Ovary (tissue), 9 donors: ENCODE measurements around the gene AFF1. TPM values are rescaled to one million over a fixed set of nuclear protein-coding genes. Genes with fewer than 3 reads are reported as not detected.
A peak's percentile ranks its signal among the peaks of the same experiment; 100 is the strongest.

ENCODE experiments used
- DNase-seq, 5 donors: peaks; one replicate each; pipeline ENCODE4 v3.0.0-alpha.2; 2019 to 2020
- H3K27ac ChIP-seq, 2 donors: fragments of 200-600 bp; one replicate each; pipeline versions ENCODE4 v1.5.1 to v1.8.0; 2019 to 2022
- H3K27me3 ChIP-seq: fragments of 200-600 bp; one replicate; pipeline ENCODE4 v1.8.0; 2022
- H3K36me3 ChIP-seq: fragments of 200-600 bp; sonication (generic); one replicate; pipeline ENCODE4 v1.5.1; 2019
- H3K4me1 ChIP-seq: one replicate; pipeline ENCODE4 v1.8.1; 2013; ENCODE audit warnings: mild to moderate bottlenecking, moderate library complexity; ENCODE audit not compliant: insufficient read depth
- H3K4me3 ChIP-seq: fragments of 200-600 bp; sonication (generic); one replicate; pipeline ENCODE4 v1.5.1; 2017
- H3K9me3 ChIP-seq, 2 donors: fragments of 200-600 bp in 1 of 2; sonication (generic) in 1 of 2; one replicate each; pipeline versions ENCODE4 v1.5.1 to v1.8.1; 2013 to 2019; ENCODE audit warnings: mild to moderate bottlenecking in 1 of 2, moderate library complexity in 1 of 2
- EP300 ChIP-seq: sonication (generic); formaldehyde crosslinking; IDR thresholded peaks from one replicate; pipeline ENCODE4 v1.6.1; 2017; ENCODE audit warnings: antibody characterized with exemption
- POLR2A ChIP-seq: fragments of 450-650 bp; IDR thresholded peaks from one replicate; pipeline ENCODE4 v1.6.1; 2017; ENCODE audit warnings: antibody characterized with exemption, mild to moderate bottlenecking, moderate library complexity
- WGBS, 3 donors: extraction: QIAGEN DNeasy Blood & Tissue Kit in 1 of 3; methylation state at CpG; one replicate each; pipeline versions ENCODE4 v1.1.5 to v1.1.7; 2013 to 2017; 5-methylcytosine and 5-hydroxymethylcytosine counted together
- intact Hi-C, 4 donors: fragments of 100-400 bp; cut with DNase I; formaldehyde crosslinking; loops; one replicate each; pipeline versions ENCODE4 v1.11.0 to v1.15.1; 2022 to 2023
- polyA plus RNA-seq, 2 donors: library from polyadenylated mRNA; stranded (reverse); fragments of 200-250 nt in 1 of 2; fragments of 350-450 nt in 1 of 2; fragmentation: Illumina TruSeq in 1 of 2; extraction: RNeasy Lipid Tissue Mini Kit (QIAGEN cat#74804) in 1 of 2; gene quantifications; one replicate each; pipeline ENCODE4 v1.2.3, GENCODE V29; 2013 to 2014
- total RNA-seq, 7 donors: library from RNA; depleted of rRNA in 2 of 7; stranded (reverse); fragments of >200 nt in 2 of 7; fragmentation: NEBNext Ultra II Directional in 3 of 7; extraction: Animal tissue kit (Norgen Biotek cat#: 25700) in 3 of 7; gene quantifications; one replicate each; pipeline versions ENCODE4 v1.1.0 to v1.2.4, GENCODE V29; 2016 to 2023
- TF ChIP-seq, protein P1 (sequence below), 3 donors: fragments of 450-650 bp in 2 of 3; fragments of 200-600 bp in 1 of 3; IDR thresholded peaks; one replicate each; pipeline versions ENCODE4 v1.5.1 to v1.8.0; 2016 to 2022; ENCODE audit warnings: antibody characterized with exemption in 3 of 3, mild to moderate bottlenecking in 1 of 3
- donor health status: DM: no; HTN: no; CAD: no; lungs with moderate emphysema.
- donor health status: DM: no; HTN: no; CAD: no.
- donor health status: Bipolar disorder and iron deficiency.
- donor health status: DM: yes; HTN: yes; CAD: no.
- donor health status: DM: no; HTN: no; CAD: no.
- donor health status: DM: yes; HTN: yes; CAD: no.

AFF1 gene
- total and polyA plus RNA-seq, 9 donors: 26.0 to 107 (median 76.7) TPM

DNA sequence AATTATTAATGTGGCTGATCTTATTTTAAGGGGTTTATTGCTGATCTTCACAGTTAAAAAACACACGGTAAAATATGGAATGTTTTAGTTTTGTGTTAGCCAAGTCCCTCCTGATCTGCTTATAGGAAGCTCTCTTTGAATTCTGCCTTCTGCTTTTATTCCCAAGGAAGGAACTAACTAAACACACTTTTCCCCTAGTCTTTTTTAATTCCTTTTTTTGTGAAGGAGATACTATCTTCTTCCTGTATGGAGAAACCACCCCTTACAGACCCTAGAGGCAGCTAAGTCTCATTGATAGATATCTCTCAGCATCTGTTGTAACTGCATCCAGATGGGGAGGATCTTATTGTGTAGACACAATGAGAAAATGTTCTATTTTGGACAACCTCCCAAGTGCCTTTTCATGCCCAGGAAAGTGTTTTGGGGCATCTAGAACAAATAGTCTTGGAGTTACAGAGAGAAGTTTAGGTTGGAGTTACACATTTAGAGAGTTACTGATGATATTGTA is 64.4 kb downstream of the AFF1 start:
- Histone ChIP-seq H3K27ac (peak overlapping the region in 1 of 2 donors; percentile 46), H3K4me3 (no peak overlapping the region), H3K9me3 (no peaks in the 10 kb centered on the region), H3K4me1 (peaks cover 11% of the 10 kb centered on the region), H3K36me3 (no peaks in the 10 kb centered on the region), H3K27me3 (no peaks in the 10 kb centered on the region)
- TF ChIP-seq POLR2A: no peak
- TF ChIP-seq, protein P1, sequence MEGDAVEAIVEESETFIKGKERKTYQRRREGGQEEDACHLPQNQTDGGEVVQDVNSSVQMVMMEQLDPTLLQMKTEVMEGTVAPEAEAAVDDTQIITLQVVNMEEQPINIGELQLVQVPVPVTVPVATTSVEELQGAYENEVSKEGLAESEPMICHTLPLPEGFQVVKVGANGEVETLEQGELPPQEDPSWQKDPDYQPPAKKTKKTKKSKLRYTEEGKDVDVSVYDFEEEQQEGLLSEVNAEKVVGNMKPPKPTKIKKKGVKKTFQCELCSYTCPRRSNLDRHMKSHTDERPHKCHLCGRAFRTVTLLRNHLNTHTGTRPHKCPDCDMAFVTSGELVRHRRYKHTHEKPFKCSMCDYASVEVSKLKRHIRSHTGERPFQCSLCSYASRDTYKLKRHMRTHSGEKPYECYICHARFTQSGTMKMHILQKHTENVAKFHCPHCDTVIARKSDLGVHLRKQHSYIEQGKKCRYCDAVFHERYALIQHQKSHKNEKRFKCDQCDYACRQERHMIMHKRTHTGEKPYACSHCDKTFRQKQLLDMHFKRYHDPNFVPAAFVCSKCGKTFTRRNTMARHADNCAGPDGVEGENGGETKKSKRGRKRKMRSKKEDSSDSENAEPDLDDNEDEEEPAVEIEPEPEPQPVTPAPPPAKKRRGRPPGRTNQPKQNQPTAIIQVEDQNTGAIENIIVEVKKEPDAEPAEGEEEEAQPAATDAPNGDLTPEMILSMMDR (IDR thresholded peaks at IDR 0.05): no peak
- no peak for TF ChIP-seq EP300
- DNase-seq: no peak
- intact Hi-C loops: no loop called here
- 12 to 22% (median 14%) methylated on average over 1 of the region's 1 CpG for WGBS, 3 donors

DNA sequence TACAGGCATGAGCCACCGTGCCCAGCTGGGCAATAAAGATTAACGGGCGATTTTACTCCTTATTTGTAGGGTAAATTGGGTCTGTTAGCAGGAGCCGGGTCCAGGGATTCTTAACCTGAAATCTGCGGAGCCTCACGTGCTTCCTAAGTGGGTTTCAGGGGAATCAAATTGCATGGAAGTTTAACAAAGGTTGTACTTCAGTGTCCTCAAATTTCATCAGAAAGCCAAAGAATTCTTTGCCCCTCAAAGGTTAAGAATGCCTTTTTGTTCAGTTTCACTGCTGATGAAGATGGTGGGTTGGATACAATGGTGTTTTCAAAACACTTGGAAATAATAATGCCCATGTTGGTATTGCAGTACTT is 67.9 kb downstream of the AFF1 start:
- no peak overlapping the region for H3K4me3 ChIP-seq
- H3K9me3 ChIP-seq: no peaks in the 10 kb centered on the region
- DNase-seq: no peak
- intact Hi-C loops: loop anchor here (10.0 kb wide), 3 partner anchors 52 to 92 kb away; partner anchors contain the start of gene AFF1 (in 2 of the 4)
- 91 to 92% (median 91%) methylated on average over 6 of the region's 6 CpGs for WGBS, 3 donors
- peaks cover 13% of the 10 kb centered on the region for H3K4me1 ChIP-seq
- no peak for TF ChIP-seq POLR2A
- TF ChIP-seq EP300: no peak
- TF ChIP-seq, protein P1 (IDR thresholded peaks at IDR 0.05): no peak
- H3K27me3 ChIP-seq: no peaks in the 10 kb centered on the region
- no peak overlapping the region for H3K27ac ChIP-seq
- H3K36me3 ChIP-seq: no peaks in the 10 kb centered on the region

- no peak for DNase-seq
- Histone ChIP-seq H3K4me3 (no peak overlapping the region), H3K4me1 (peaks cover 13% of the 10 kb centered on the region), H3K36me3 (no peaks in the 10 kb centered on the region), H3K9me3 (no peaks in the 10 kb centered on the region), H3K27ac (no peak overlapping the region), H3K27me3 (no peaks in the 10 kb centered on the region)
- 95 to 99% (median 98%) methylated on average over 2 of the region's 2 CpGs for WGBS, 3 donors
- TF ChIP-seq POLR2A: no peak
- TF ChIP-seq EP300: no peak
- TF ChIP-seq, protein P1 (IDR thresholded peaks at IDR 0.05): no peak
- intact Hi-C loops: loop anchor here (10.0 kb wide), 3 partner anchors 52 to 92 kb away; partner anchors contain the start of gene AFF1 (in 2 of the 4)
These were observed 68.5 kb downstream of the AFF1 start for GRCh38 chr4:87003266-87003665.

GRCh38 chr4:87005369-87005689 is 70.5 kb downstream of the AFF1 start:
- TF ChIP-seq, protein P1 (IDR thresholded peaks at IDR 0.05): no peak
- no peak for TF ChIP-seq POLR2A
- TF ChIP-seq EP300: no peak
- Histone ChIP-seq H3K27me3 (no peaks in the 10 kb centered on the region), H3K4me1 (peaks cover 15% of the 10 kb centered on the region), H3K9me3 (no peaks in the 10 kb centered on the region), H3K27ac (peak overlapping the region in 1 of 2 donors; percentile 93), H3K4me3 (peak overlapping the region; percentile 79), H3K36me3 (no peaks in the 10 kb centered on the region)
- 93 to 97% (median 94%) methylated on average over 1 of the region's 1 CpG for WGBS, 3 donors
- DNase-seq: no peak
- intact Hi-C loops: loop anchor here (5.0 to 10.0 kb wide), 6 partner anchors 49 to 89 kb away; partner anchors contain the start of gene AFF1 (in 3 of the 4)
